ENCODE results near the gene FUT9.

Gene FUT9

GRCh38 chr6:96074006-96074405, 58.2 kb downstream of the FUT9 start:
- no peak for DNase-seq

- no peak for DNase-seq
These were observed 60.1 kb downstream of the FUT9 start for GRCh38 chr6:96075826-96076225.

- no peak for DNase-seq
These were observed 71.0 kb downstream of the FUT9 start for GRCh38 chr6:96086745-96087144.

GRCh38 chr6:96089173-96089572, 73.4 kb downstream of the FUT9 start:
- DNase-seq = no peak

GRCh38 chr6:96094077-96094476, 78.3 kb downstream of the FUT9 start:
- no peak for DNase-seq

- DNase-seq = no peak
These were observed 83.3 kb downstream of the FUT9 start for GRCh38 chr6:96099069-96099468.

- DNase-seq = no peak
These were observed 85.8 kb downstream of the FUT9 start for GRCh38 chr6:96101564-96101963.

GRCh38 chr6:96104910-96105309, 89.1 kb downstream of the FUT9 start:
- no peak for DNase-seq

GRCh38 chr6:96110878-96111277, 95.1 kb downstream of the FUT9 start:
- no peak for DNase-seq

GRCh38 chr6:96116674-96117073, 100.9 kb downstream of the FUT9 start:
- DNase-seq = no peak

- DNase-seq = no peak
These were observed 109.0 kb downstream of the FUT9 start for GRCh38 chr6:96124778-96125177.

- no peak for DNase-seq
These were observed 122.6 kb downstream of the FUT9 start for GRCh38 chr6:96138406-96138805.

- DNase-seq = no peak
These were observed 126.4 kb downstream of the FUT9 start for GRCh38 chr6:96142142-96142541.

GRCh38 chr6:96150431-96150830, 134.7 kb downstream of the FUT9 start:
- DNase-seq = no peak

- no peak for DNase-seq
These were observed 135.9 kb downstream of the FUT9 start for GRCh38 chr6:96151707-96152106.

- DNase-seq = no peak
These were observed 136.4 kb downstream of the FUT9 start for GRCh38 chr6:96152114-96152708.

GRCh38 chr6:96153775-96154174, 138.0 kb downstream of the FUT9 start:
- no peak for DNase-seq

- DNase-seq = no peak
These were observed 140.7 kb downstream of the FUT9 start for GRCh38 chr6:96156425-96156824.

GRCh38 chr6:96157018-96157565, 141.3 kb downstream of the FUT9 start:
- no peak for DNase-seq

GRCh38 chr6:96162711-96163120, 146.9 kb downstream of the FUT9 start:
- no peak for DNase-seq

GRCh38 chr6:96164802-96165201, 149.0 kb downstream of the FUT9 start:
- no peak for DNase-seq

- DNase-seq = no peak
These were observed 155.3 kb downstream of the FUT9 start for GRCh38 chr6:96171112-96171511.

- DNase-seq = no peak
These were observed 169.0 kb downstream of the FUT9 start for GRCh38 chr6:96184798-96185197.

- DNase-seq = no peak
These were observed 170.3 kb downstream of the FUT9 start for GRCh38 chr6:96186094-96186493.

- no peak for DNase-seq
These were observed 170.9 kb downstream of the FUT9 start for GRCh38 chr6:96186516-96187195.

All from CD4-positive, alpha-beta T cell treated with Interleukin-6 for 4 hours (primary cell).